Measurements from ENCODE around the gene BPGM. TPM values are rescaled to one million over a fixed set of nuclear protein-coding genes. Genes with fewer than 3 reads are reported as not detected.

BPGM gene
- total RNA-seq, 1 experiment from 2014 or later = 10.0 TPM

GRCh38 chr7:134693256-134693655 is 46.6 kb downstream of the BPGM start:
- CTCF ChIA-PET = interaction anchor here (1.0 kb wide), 1 partner anchor 31 kb away, joined by 3 read pairs; no protein-coding TSS in a partner anchor

More at GRCh38 chr7:134693256-134693655, 46.6 kb downstream of the BPGM start:
- H3K4me2 ChIP-seq (ENCODE audit: low read length) = no peak overlapping the region
- BruUV-seq (replicated peaks) = no TSS peak
- H3K9me2 ChIP-seq (ENCODE audit: insufficient read depth) = no peaks in the 10 kb centered on the region
- no peaks in the 10 kb centered on the region; a peak in 1 of 4 replicates for H3K4me1 ChIP-seq (ENCODE audit: control insufficient read depth in 1 of 2, insufficient read depth in 2 of 2, low read length in 2 of 2)
- no peak for TF ChIP-seq SP1 (IDR thresholded peaks at IDR 0.05; ENCODE audit: low read depth)
- TF ChIP-seq CEBPB (IDR thresholded peaks at IDR 0.05; ENCODE audit: low read depth) = no peak
- no peak for TF ChIP-seq ELF1 (IDR thresholded peaks at IDR 0.05; ENCODE audit: borderline replicate concordance, low read depth)
- TF ChIP-seq, protein P1, sequence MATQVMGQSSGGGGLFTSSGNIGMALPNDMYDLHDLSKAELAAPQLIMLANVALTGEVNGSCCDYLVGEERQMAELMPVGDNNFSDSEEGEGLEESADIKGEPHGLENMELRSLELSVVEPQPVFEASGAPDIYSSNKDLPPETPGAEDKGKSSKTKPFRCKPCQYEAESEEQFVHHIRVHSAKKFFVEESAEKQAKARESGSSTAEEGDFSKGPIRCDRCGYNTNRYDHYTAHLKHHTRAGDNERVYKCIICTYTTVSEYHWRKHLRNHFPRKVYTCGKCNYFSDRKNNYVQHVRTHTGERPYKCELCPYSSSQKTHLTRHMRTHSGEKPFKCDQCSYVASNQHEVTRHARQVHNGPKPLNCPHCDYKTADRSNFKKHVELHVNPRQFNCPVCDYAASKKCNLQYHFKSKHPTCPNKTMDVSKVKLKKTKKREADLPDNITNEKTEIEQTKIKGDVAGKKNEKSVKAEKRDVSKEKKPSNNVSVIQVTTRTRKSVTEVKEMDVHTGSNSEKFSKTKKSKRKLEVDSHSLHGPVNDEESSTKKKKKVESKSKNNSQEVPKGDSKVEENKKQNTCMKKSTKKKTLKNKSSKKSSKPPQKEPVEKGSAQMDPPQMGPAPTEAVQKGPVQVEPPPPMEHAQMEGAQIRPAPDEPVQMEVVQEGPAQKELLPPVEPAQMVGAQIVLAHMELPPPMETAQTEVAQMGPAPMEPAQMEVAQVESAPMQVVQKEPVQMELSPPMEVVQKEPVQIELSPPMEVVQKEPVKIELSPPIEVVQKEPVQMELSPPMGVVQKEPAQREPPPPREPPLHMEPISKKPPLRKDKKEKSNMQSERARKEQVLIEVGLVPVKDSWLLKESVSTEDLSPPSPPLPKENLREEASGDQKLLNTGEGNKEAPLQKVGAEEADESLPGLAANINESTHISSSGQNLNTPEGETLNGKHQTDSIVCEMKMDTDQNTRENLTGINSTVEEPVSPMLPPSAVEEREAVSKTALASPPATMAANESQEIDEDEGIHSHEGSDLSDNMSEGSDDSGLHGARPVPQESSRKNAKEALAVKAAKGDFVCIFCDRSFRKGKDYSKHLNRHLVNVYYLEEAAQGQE (IDR thresholded peaks at IDR 0.05; ENCODE audit: low read depth) = no peak
- no peak for TF ChIP-seq YY1 (IDR thresholded peaks at IDR 0.05; ENCODE audit: extremely low read depth, insufficient replicate concordance, low read depth, low read length)
- TF ChIP-seq EZH2phosphoT487 (IDR thresholded peaks at IDR 0.05; ENCODE audit: borderline replicate concordance) = no peak
- no peak for TF ChIP-seq ZNF274 (IDR thresholded peaks at IDR 0.05; ENCODE audit: low read depth, low read length)
- no peak for TF ChIP-seq EGR1 (IDR thresholded peaks at IDR 0.05; ENCODE audit: low read depth)
- no peaks in the 10 kb centered on the region for H3K36me3 ChIP-seq (ENCODE audit: control insufficient read depth in 1 of 2, insufficient read depth in 2 of 2, low read length in 2 of 2)
- H3K27me3 ChIP-seq (ENCODE audit: insufficient read depth, low read length) = peaks cover 4% of the 10 kb centered on the region; the same call in 1 of the 2 replicates
- no peaks in the 10 kb centered on the region for H3K79me2 ChIP-seq (ENCODE audit: insufficient read depth, low read length)
- no peaks in the 10 kb centered on the region for H4K20me1 ChIP-seq (ENCODE audit: insufficient read depth)
- no peak overlapping the region for H3K4me3 ChIP-seq (replicated peaks in 1 of 2; ENCODE audit: low read depth in 1 of 2, low read length in 2 of 2)
- POLR2A ChIA-PET = no interaction called here
- H2AFZ ChIP-seq (ENCODE audit: low read depth, low read length, poor library complexity, severe bottlenecking) = no peak overlapping the region
- intact Hi-C loops (cut with micrococcal nuclease) = loop anchor here (10.0 kb wide), 2 partner anchors 472 to 642 kb away; no protein-coding TSS in a partner anchor
- RAD21 ChIA-PET (ENCODE audit: low non-redundant PET in 1 of 2, low total read pairs in 2 of 2, uncharacterized antibody in 2 of 2, unreplicated experiment in 2 of 2) = no interaction called here
- ATAC-seq (no peak), DNase-seq (ENCODE audit: low read depth, low spot score) (no peak)
- no peaks in the 10 kb centered on the region for H3K9me3 ChIP-seq (ENCODE audit: control insufficient read depth in 1 of 2, insufficient read depth in 1 of 2, low read depth in 1 of 2, low read length in 2 of 2)
- H3K9ac ChIP-seq (ENCODE audit: low read length) = no peak overlapping the region
- no peak overlapping the region for H3K27ac ChIP-seq (ENCODE audit: low read depth, low read length)

Measured in HCT116 (cell line).